ENCODE data around the gene RDH5.

DNA sequence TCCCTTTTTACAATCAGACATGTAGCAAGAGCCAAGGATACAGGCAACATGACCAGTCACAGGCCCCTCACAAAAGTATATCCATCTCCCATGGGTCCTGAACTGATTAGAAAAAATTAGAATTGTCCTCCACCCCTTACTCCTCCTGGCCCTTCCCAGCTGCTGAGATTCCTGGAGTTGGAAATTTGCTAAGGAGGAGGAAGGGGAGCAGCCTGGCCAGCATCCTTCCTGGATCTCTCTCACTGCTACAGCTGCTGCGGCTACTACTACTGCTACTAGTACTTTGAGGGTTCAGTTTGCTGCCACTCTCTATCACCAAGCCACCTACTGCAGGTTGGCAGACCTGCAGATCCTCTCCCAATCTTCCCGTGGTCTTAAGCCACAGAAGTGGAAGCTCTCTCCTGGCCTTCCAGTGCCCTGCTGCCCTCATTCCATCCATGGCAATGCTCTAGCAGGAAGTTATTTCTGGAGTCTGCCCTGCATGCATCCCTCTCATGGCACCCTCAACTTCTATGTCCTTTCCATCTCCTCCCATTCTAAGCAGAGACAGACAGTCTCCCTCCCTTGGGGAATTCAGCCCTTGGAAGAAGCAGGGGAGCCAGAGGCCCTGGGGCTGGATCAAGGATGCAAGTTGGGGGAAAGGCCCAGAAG is 13.5 kb upstream of the RDH5 start:
- TF ChIP-seq EZH2 (IDR thresholded peaks at IDR 0.05; ENCODE audit: insufficient read depth, poor library complexity, severe bottlenecking) (no peak), EZH2phosphoT487 (IDR thresholded peaks at IDR 0.05; ENCODE audit: insufficient read depth, low read depth) (no peak)
